Upper lobe of left lung (tissue), 6 donors: ENCODE data around the gene EGFR. TPM values are rescaled to one million over a fixed set of nuclear protein-coding genes. Genes with fewer than 3 reads are reported as not detected.

Source experiments
- ATAC-seq, 2 donors: fragments of 200-7000 bp; cut with Tn5 transposase; one replicate each; pipeline ENCODE4 v1.9.1; 2022; ENCODE audit warnings: mild to moderate bottlenecking in 2 of 2, moderate library complexity in 2 of 2; ENCODE audit not compliant: low FRiP score in 2 of 2
- DNase-seq, 2 donors: peaks; one replicate each; pipeline ENCODE4 v3.0.0-alpha.2; 2019 to 2020
- H3K27ac ChIP-seq, 4 donors: fragments of 200-600 bp; sonication (generic); one replicate each; pipeline ENCODE4 v1.5.1; 2016 to 2019
- H3K27me3 ChIP-seq, 4 donors: fragments of 200-600 bp; sonication (generic); one replicate each; pipeline ENCODE4 v1.5.1; 2017 to 2019
- H3K36me3 ChIP-seq, 4 donors: fragments of 200-600 bp; sonication (generic); one replicate each; pipeline ENCODE4 v1.5.1; 2016 to 2019
- H3K4me1 ChIP-seq, 4 donors: fragments of 200-600 bp; sonication (generic); one replicate each; pipeline ENCODE4 v1.5.1; 2018 to 2019
- H3K4me3 ChIP-seq, 4 donors: fragments of 200-600 bp; sonication (generic); one replicate each; pipeline ENCODE4 v1.5.1; 2017 to 2019; ENCODE audit warnings: mild to moderate bottlenecking in 2 of 4, moderate library complexity in 1 of 4
- H3K9me3 ChIP-seq, 4 donors: fragments of 200-600 bp; sonication (generic); one replicate each; pipeline ENCODE4 v1.5.1; 2018 to 2019
- CTCF ChIP-seq, 6 experiments: fragments of 450-650 bp in 4 of 6; fragments of 200-600 bp in 2 of 6; sonication (generic) in 2 of 6; IDR thresholded peaks; one replicate each; pipeline ENCODE4 v1.5.1; 2016 to 2019; ENCODE audit warnings: antibody characterized with exemption in 6 of 6
- EP300 ChIP-seq, 4 donors: sonication (generic); formaldehyde crosslinking; IDR thresholded peaks; one replicate each; pipeline ENCODE4 v1.5.1; 2017; ENCODE audit warnings: antibody characterized with exemption in 4 of 4, control low read depth in 2 of 4
- POLR2A ChIP-seq, 4 donors: fragments of 450-650 bp; IDR thresholded peaks; one replicate each; pipeline ENCODE4 v1.5.1; 2016 to 2017; ENCODE audit warnings: antibody characterized with exemption in 4 of 4, mild to moderate bottlenecking in 2 of 4
- POLR2AphosphoS5 ChIP-seq, 2 donors: sonication (generic); formaldehyde crosslinking; IDR thresholded peaks; one replicate each; pipeline ENCODE4 v1.5.1; 2017; ENCODE audit warnings: antibody characterized with exemption in 2 of 2
- WGBS, 2 donors: methylation state at CpG; one replicate each; pipeline ENCODE4 v1.1.5; 2017 to 2018; 5-methylcytosine and 5-hydroxymethylcytosine counted together
- total RNA-seq, 6 donors: library from RNA; depleted of rRNA in 4 of 6; stranded (reverse); fragments of >200 nt in 4 of 6; gene quantifications; one replicate each; pipeline versions ENCODE4 v1.1.0 to v1.2.1, GENCODE V29; 2016 to 2021
- donor health status: DM: no; HTN: no; CAD: no; lungs with moderate emphysema.
- donor health status: DM: no; HTN: yes; CAD: no; lungs with severe emphysema.

Gene EGFR
- total RNA-seq, 6 donors from 2014 or later: 58.7 to 110 (median 93.2) TPM

DNA sequence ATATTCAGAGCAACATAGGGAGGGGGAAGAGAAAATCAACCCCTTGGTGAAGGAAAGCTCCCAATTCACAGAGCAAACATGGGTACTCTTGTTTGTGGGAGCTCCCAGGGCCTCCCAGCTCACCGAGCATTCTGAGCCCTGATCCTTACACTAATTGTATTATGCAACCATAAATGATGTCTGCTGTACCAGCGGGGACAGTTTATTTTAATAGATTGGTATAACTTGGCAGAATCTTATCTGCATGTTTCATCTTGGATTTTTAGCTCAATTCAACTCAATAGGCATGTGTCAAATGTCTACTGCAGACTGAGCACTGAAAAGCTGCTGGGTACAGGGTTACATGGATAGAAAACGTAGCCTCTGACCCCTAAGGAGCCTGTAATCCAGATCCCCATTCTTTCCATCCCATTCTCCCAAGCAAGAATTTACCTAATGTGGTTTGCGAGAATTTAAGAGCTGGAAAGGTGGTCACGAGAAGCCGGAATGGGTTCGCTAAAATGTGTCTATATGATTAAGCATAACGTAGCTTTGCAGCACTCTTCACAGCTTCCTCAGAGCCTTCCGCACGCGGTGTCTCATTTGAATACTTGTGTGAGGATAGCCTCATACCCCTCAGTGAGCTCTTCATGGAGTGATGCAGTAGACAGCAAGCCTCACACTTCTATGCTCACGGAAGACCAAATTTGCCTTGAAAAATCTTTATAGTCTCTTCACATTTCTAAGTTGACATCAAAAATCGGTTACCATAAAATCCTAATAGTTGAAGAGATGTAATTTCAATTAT, 18.3 kb downstream of the EGFR start:
- no peak for ATAC-seq
- Histone ChIP-seq H3K27ac (no peak overlapping the region), H3K4me1 (peaks cover 6 to 25% (median 15%) of the 10 kb centered on the region in 4 donors)

DNA sequence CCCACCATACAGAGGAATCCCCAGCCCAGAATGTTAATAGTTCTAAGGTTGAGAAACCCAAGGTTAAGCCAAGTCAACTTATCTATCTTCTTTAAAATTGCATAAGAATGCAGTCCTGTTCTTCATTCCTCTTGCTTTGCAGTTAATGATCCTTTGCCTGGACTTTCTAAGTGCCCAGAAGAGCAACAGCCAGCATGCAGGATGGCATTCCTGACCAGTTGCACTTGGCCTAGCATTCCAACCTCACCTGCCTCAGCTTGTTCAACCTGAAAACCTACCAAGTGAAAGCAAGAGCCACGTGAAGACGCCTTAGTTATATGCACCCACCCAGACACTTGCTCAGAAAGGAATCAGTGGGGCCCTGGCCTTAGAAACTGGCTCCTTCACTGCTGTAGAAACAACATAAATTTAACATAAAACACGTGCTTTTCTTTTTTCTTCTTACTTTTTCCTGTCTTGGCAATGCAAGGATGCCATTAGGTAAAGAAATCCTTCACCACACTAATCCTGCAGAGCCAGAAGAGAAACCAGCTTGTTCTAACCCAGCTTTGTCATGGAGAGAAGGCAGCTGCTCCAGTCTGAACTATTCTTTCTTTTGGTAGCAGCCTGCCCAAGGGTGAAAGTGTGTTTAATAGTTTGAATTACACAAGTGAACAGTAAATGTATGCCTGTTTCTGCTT, 25.0 kb downstream of the EGFR start:
- ATAC-seq (peak in 1 of 2 donors; percentile 23), DNase-seq (peak in 1 of 2 donors; percentile 51)
- peaks cover 17 to 40% (median 33%) of the 10 kb centered on the region in 4 donors for H3K4me1 ChIP-seq
- WGBS, 2 donors: 63 to 70% methylated on average over 3 of the region's 3 CpGs
- TF ChIP-seq CTCF (IDR thresholded peaks at IDR 0.05) (no peak), POLR2A (IDR thresholded peaks at IDR 0.05) (no peak), EP300 (IDR thresholded peaks at IDR 0.05) (no peak), POLR2AphosphoS5 (IDR thresholded peaks at IDR 0.05) (no peak)
- peak overlapping the region; percentile 7 to 65 (median 56) for H3K27ac ChIP-seq
- no peaks in the 10 kb centered on the region for H3K9me3 ChIP-seq
- no peaks in the 10 kb centered on the region for H3K27me3 ChIP-seq
- H3K36me3 ChIP-seq: no peaks in the 10 kb centered on the region
- H3K4me3 ChIP-seq: no peak overlapping the region

More for the DNA sequence above, 18.3 kb downstream of the EGFR start:
- DNase-seq: no peak
- no peaks in the 10 kb centered on the region for H3K36me3 ChIP-seq
- no peaks in the 10 kb centered on the region for H3K9me3 ChIP-seq
- no peak overlapping the region for H3K4me3 ChIP-seq
- H3K27me3 ChIP-seq: no peaks in the 10 kb centered on the region
- no peak for TF ChIP-seq POLR2AphosphoS5 (IDR thresholded peaks at IDR 0.05)
- TF ChIP-seq CTCF (IDR thresholded peaks at IDR 0.05): no peak
- TF ChIP-seq EP300 (IDR thresholded peaks at IDR 0.05): no peak
- no peak for TF ChIP-seq POLR2A (IDR thresholded peaks at IDR 0.05)
- WGBS, 2 donors: 87 to 88% methylated on average over 13 of the region's 13 CpGs

GRCh38 chr7:55044371-55044717, 25.5 kb downstream of the EGFR start:
- H3K36me3 ChIP-seq: no peaks in the 10 kb centered on the region
- no peak for TF ChIP-seq CTCF (IDR thresholded peaks at IDR 0.05)
- TF ChIP-seq POLR2AphosphoS5 (IDR thresholded peaks at IDR 0.05): no peak
- peak overlapping the region; percentile 7 to 65 (median 56) for H3K27ac ChIP-seq
- DNase-seq: no peak
- 75 to 100% methylated on average over 6 of the region's 6 CpGs for WGBS, 2 donors
- no peak overlapping the region for H3K4me3 ChIP-seq
- peaks cover 17 to 41% (median 35%) of the 10 kb centered on the region in 4 donors for H3K4me1 ChIP-seq
- ATAC-seq: no peak
- no peaks in the 10 kb centered on the region for H3K27me3 ChIP-seq
- no peaks in the 10 kb centered on the region for H3K9me3 ChIP-seq

- Histone ChIP-seq H3K27me3 (no peaks in the 10 kb centered on the region), H3K4me3 (no peak overlapping the region), H3K36me3 (no peaks in the 10 kb centered on the region), H3K4me1 (peaks cover 17 to 41% (median 35%) of the 10 kb centered on the region in 4 donors), H3K9me3 (no peaks in the 10 kb centered on the region), H3K27ac (peak overlapping the region in 3 of 4 donors; percentile 46 to 65 (median 65))
- ATAC-seq: no peak
- no peak for DNase-seq
- no peak for TF ChIP-seq CTCF (IDR thresholded peaks at IDR 0.05)
- no peak for TF ChIP-seq EP300 (IDR thresholded peaks at IDR 0.05)
- 76 to 77% methylated on average over 5 of the region's 5 CpGs for WGBS, 2 donors
Measured at GRCh38 chr7:55044791-55045190, 26.0 kb downstream of the EGFR start.
